SK-N-SH (cell line): ENCODE results near the gene RRP7A.

Source experiments
- CHD2 ChIP-seq: fragments of 150-350 bp; IDR thresholded peaks from 2 replicates; pipeline ENCODE4 v1.6.1; 2018; ENCODE audit warnings: low read length; ENCODE audit not compliant: partially characterized antibody
- CTCF ChIP-seq: fragments of 200-600 bp; sonication (generic); IDR thresholded peaks from 2 replicates; pipeline ENCODE4 v1.6.1; 2017; ENCODE audit warnings: antibody characterized with exemption, mild to moderate bottlenecking, moderate library complexity
- FOXM1 ChIP-seq: IDR thresholded peaks from 2 replicates; pipeline ENCODE4 v1.4.0; 2012; ENCODE audit warnings: low read depth, mild to moderate bottlenecking
- RCOR1 ChIP-seq: fragments of 150-350 bp; IDR thresholded peaks from 2 replicates; pipeline ENCODE4 v1.6.1; 2017; ENCODE audit warnings: antibody characterized with exemption, low read length
- REST ChIP-seq: IDR thresholded peaks from 2 replicates; pipeline ENCODE4 v1.6.1; 2012; ENCODE audit warnings: mild to moderate bottlenecking, low read depth, low read length, moderate library complexity
- RFX5 ChIP-seq: IDR thresholded peaks from 2 replicates; pipeline ENCODE4 v1.6.1; 2012; ENCODE audit warnings: mild to moderate bottlenecking, improper control_type of control experiment, low read length
- RXRA ChIP-seq: IDR thresholded peaks from 2 replicates; pipeline ENCODE4 v1.4.0; 2012; ENCODE audit warnings: low read depth, mild to moderate bottlenecking, borderline replicate concordance
- SIN3A ChIP-seq: IDR thresholded peaks from 2 replicates; pipeline ENCODE4 v1.6.1; 2012; ENCODE audit warnings: low read depth, mild to moderate bottlenecking, low read length, moderate library complexity, borderline replicate concordance
- SMC3 ChIP-seq: IDR thresholded peaks from 2 replicates; pipeline ENCODE4 v1.6.1; 2012; ENCODE audit warnings: low read depth, low read length, improper control_type of control experiment
- TAF1 ChIP-seq: IDR thresholded peaks from 2 replicates; pipeline ENCODE4 v1.6.1; 2012; ENCODE audit warnings: low read depth, mild to moderate bottlenecking, low read length, moderate library complexity, borderline replicate concordance

- TF ChIP-seq CTCF (no peak), TAF1 (no peak), CHD2 (no peak), SIN3A (no peak), REST (no peak), SMC3 (no peak), RXRA (no peak), FOXM1 (no peak), RCOR1 (no peak), RFX5 (no peak)
These were observed 14.0 kb upstream of the RRP7A start for GRCh38 chr22:42533638-42533977.
